Sigmoid colon (tissue), 7 donors: ENCODE measurements around the gene MAD2L2. TPM values are rescaled to one million over a fixed set of nuclear protein-coding genes. Genes with fewer than 3 reads are reported as not detected.
A peak's percentile ranks its signal among the peaks of the same experiment; 100 is the strongest.

ENCODE experiments used
- DNase-seq: peaks from one replicate; pipeline ENCODE4 v3.0.0-alpha.2; 2019
- H3K27ac ChIP-seq, 4 donors: fragments of 200-600 bp; sonication (generic); one replicate each; pipeline ENCODE4 v1.5.1; 2016 to 2019; ENCODE audit warnings: mild to moderate bottlenecking in 1 of 4
- H3K27me3 ChIP-seq, 3 donors: fragments of 200-600 bp; sonication (generic); one replicate each; pipeline ENCODE4 v1.5.1; 2019; ENCODE audit warnings: mild to moderate bottlenecking in 1 of 3
- H3K36me3 ChIP-seq, 4 donors: fragments of 200-600 bp; sonication (generic); one replicate each; pipeline ENCODE4 v1.5.1; 2016 to 2019
- H3K4me1 ChIP-seq, 4 donors: fragments of 200-600 bp; sonication (generic); one replicate each; pipeline ENCODE4 v1.5.1; 2017 to 2019
- H3K4me3 ChIP-seq, 4 donors: fragments of 200-600 bp; sonication (generic); one replicate each; pipeline ENCODE4 v1.5.1; 2017 to 2019; ENCODE audit warnings: mild to moderate bottlenecking in 2 of 4, moderate library complexity in 1 of 4
- H3K9me3 ChIP-seq, 4 donors: fragments of 200-600 bp in 3 of 4; sonication (generic) in 3 of 4; one replicate each; pipeline versions ENCODE4 v1.5.1 to v1.6.1; 2013 to 2019
- CTCF ChIP-seq, 4 experiments: fragments of 450-650 bp in 3 of 4; fragments of 200-600 bp in 1 of 4; IDR thresholded peaks; one replicate each; pipeline ENCODE4 v1.5.1; 2016 to 2019; ENCODE audit warnings: antibody characterized with exemption in 4 of 4, mild to moderate bottlenecking in 3 of 4, moderate library complexity in 2 of 4
- EP300 ChIP-seq, 4 donors: sonication (generic); formaldehyde crosslinking; IDR thresholded peaks; one replicate each; pipeline ENCODE4 v1.6.1; 2017; ENCODE audit warnings: antibody characterized with exemption in 4 of 4
- POLR2A ChIP-seq, 2 donors: fragments of 450-650 bp; IDR thresholded peaks; one replicate each; pipeline ENCODE4 v1.6.1; 2016; ENCODE audit warnings: antibody characterized with exemption in 2 of 2, mild to moderate bottlenecking in 2 of 2, moderate library complexity in 2 of 2
- POLR2AphosphoS5 ChIP-seq, 4 donors: sonication (generic); formaldehyde crosslinking; IDR thresholded peaks; one replicate each; pipeline ENCODE4 v1.6.1; 2017; ENCODE audit warnings: antibody characterized with exemption in 4 of 4
- WGBS, 2 donors: extraction: QIAGEN DNeasy Blood & Tissue Kit; methylation state at CpG; one replicate each; pipeline ENCODE4 v1.1.7; 2013; 5-methylcytosine and 5-hydroxymethylcytosine counted together
- intact Hi-C: fragments of 100-400 bp; cut with DNase I; formaldehyde crosslinking; loops from one replicate; pipeline ENCODE4 v1.15.1; 2023
- polyA plus RNA-seq, 3 donors: library from polyadenylated mRNA; stranded (reverse); fragments of 200-250 nt; gene quantifications; one replicate each; pipeline ENCODE4 v1.2.3, GENCODE V29; 2013
- total RNA-seq, 4 donors: library from RNA; depleted of rRNA; stranded (reverse); fragments of >200 nt; gene quantifications; one replicate each; pipeline ENCODE4 v1.1.0, GENCODE V29; 2016
- donor health status: healthy with polysubstance abuse.
- donor health status: Bipolar disorder and iron deficiency.
- donor health status: healthy.

MAD2L2 gene
- total and polyA plus RNA-seq, 7 donors = 8.8 to 57.9 (median 28.2) TPM

- H3K4me3 ChIP-seq = no peak overlapping the region
- H3K4me1 ChIP-seq = peaks cover 0 to 19% (median 17%) of the 10 kb centered on the region in 4 donors
- H3K9me3 ChIP-seq = no peaks in the 10 kb centered on the region
- no peak for TF ChIP-seq POLR2AphosphoS5 (IDR thresholded peaks at IDR 0.05)
- TF ChIP-seq EP300 (IDR thresholded peaks at IDR 0.05) = no peak
- TF ChIP-seq POLR2A (IDR thresholded peaks at IDR 0.05) = no peak
- no peak for TF ChIP-seq CTCF (IDR thresholded peaks at IDR 0.05)
- no peak overlapping the region for H3K27ac ChIP-seq
- peaks cover 20 to 86% (median 36%) of the 10 kb centered on the region in 3 donors for H3K27me3 ChIP-seq
- intact Hi-C loops = no loop called here
- no peak for DNase-seq
- no peaks in the 10 kb centered on the region for H3K36me3 ChIP-seq
- 43 to 61% methylated on average over 5 of the region's 5 CpGs for WGBS, 2 donors
Observed at GRCh38 chr1:11693917-11694316, 13.0 kb upstream of the MAD2L2 start.

- 2 to 14% methylated on average over 6 of the region's 6 CpGs for WGBS, 2 donors
- H3K27me3 ChIP-seq = peaks cover 20 to 86% (median 39%) of the 10 kb centered on the region in 3 donors
Observed at GRCh38 chr1:11693024-11693590, 12.2 kb upstream of the MAD2L2 start.

GRCh38 chr1:11691928-11692711 lies 11.2 kb upstream of the MAD2L2 start:
- Histone ChIP-seq H3K9me3 (no peaks in the 10 kb centered on the region), H3K4me1 (peaks cover 0 to 19% (median 17%) of the 10 kb centered on the region in 4 donors), H3K4me3 (no peak overlapping the region), H3K27me3 (peaks cover 20 to 82% (median 39%) of the 10 kb centered on the region in 3 donors), H3K27ac (no peak overlapping the region), H3K36me3 (no peaks in the 10 kb centered on the region)
- TF ChIP-seq POLR2A (IDR thresholded peaks at IDR 0.05) (no peak), CTCF (IDR thresholded peaks at IDR 0.05) (no peak)
- intact Hi-C loops = no loop called here
- DNase-seq = no peak
- WGBS, 2 donors = 8 to 15% methylated on average over 64 of the region's 64 CpGs

More at GRCh38 chr1:11693024-11693590, 12.2 kb upstream of the MAD2L2 start:
- no peak overlapping the region for H3K27ac ChIP-seq
- no peaks in the 10 kb centered on the region for H3K9me3 ChIP-seq
- no peaks in the 10 kb centered on the region for H3K36me3 ChIP-seq
- intact Hi-C loops = no loop called here
- no peak for DNase-seq
- TF ChIP-seq CTCF (IDR thresholded peaks at IDR 0.05) (no peak), POLR2A (IDR thresholded peaks at IDR 0.05) (no peak), POLR2AphosphoS5 (IDR thresholded peaks at IDR 0.05) (no peak), EP300 (IDR thresholded peaks at IDR 0.05) (no peak)
- H3K4me3 ChIP-seq = no peak overlapping the region
- peaks cover 0 to 19% (median 17%) of the 10 kb centered on the region in 4 donors for H3K4me1 ChIP-seq

GRCh38 chr1:11691302-11691914 lies 10.5 kb upstream of the MAD2L2 start, which contains the start of gene DRAXIN:
TSS of gene DRAXIN (plus strand) at chr1:11691710. CDS start at chr1:11706259, 14,549 bp downstream.
- intact Hi-C loops = no loop called here
- Histone ChIP-seq H3K36me3 (no peaks in the 10 kb centered on the region), H3K4me1 (peaks cover 0 to 19% (median 17%) of the 10 kb centered on the region in 4 donors), H3K9me3 (no peaks in the 10 kb centered on the region), H3K4me3 (peak within 1 kb of the TSS in 2 of 4 donors; percentile 19 to 31), H3K27ac (no peak within 1 kb of the TSS), H3K27me3 (peaks cover 20 to 79% (median 39%) of the 10 kb centered on the region in 3 donors)
- no peak for DNase-seq
- TF ChIP-seq POLR2AphosphoS5 (IDR thresholded peaks at IDR 0.05) = no peak
- TF ChIP-seq POLR2A (IDR thresholded peaks at IDR 0.05) = no peak
- TF ChIP-seq EP300 (IDR thresholded peaks at IDR 0.05) = no peak
- no peak for TF ChIP-seq CTCF (IDR thresholded peaks at IDR 0.05)
- 1% methylated on average over 78 of the region's 78 CpGs for WGBS, 2 donors
